ENCODE measurements around the gene MIDN.

The MIDN gene

GRCh38 chr19:1233115-1233667 lies 15.2 kb upstream of the MIDN start:
- no peak for DNase-seq (ENCODE audit: low read depth)

DNA sequence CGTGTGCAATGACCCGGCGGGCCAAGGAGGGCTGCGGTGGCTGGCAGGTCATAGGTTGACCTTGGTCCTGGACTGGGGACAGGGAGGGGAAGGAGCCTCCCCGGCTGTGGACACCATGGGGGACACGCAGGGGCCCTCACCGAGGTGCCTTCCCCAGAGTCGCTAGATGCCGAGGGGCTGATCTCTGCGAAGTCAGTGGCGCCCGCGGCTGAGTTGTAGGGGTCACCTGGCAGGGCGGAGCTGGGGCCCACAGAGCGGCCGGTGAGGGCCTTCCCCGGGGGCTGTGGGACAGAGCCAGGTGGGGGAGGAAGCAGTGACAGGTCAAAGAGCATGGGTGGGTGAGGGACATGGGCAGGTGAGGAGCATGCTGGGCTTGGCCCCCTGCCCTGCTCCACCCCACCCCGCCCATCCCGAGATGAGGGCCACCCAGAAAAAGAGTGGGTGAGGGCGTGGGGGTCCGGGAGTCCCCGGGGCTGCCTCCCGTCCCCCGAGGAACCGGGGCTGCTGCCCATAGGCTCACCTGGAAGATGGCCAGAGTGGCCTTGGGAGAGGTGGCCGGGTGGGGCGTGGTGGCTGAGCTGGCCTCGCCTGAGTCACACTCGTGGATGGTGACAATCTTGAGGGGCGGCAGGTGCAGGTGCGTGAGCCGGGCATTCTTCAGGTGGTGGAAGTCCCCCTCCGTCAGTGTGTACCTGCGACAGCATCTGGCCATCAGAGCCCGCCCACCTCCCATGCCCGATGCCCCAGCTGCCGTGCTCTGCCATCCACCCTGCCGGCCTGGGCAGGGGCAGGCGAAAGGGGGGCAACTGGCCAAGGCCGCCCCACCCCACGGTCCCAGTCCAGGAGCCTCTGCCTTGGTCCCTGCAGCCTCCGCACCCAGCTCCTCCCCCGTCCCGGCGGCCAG lies 14.1 kb upstream of the MIDN start:
- no peak for DNase-seq (ENCODE audit: low read depth)

GRCh38 chr19:1234955-1235380 lies 13.4 kb upstream of the MIDN start:
- DNase-seq (ENCODE audit: low read depth), result no peak

DNA sequence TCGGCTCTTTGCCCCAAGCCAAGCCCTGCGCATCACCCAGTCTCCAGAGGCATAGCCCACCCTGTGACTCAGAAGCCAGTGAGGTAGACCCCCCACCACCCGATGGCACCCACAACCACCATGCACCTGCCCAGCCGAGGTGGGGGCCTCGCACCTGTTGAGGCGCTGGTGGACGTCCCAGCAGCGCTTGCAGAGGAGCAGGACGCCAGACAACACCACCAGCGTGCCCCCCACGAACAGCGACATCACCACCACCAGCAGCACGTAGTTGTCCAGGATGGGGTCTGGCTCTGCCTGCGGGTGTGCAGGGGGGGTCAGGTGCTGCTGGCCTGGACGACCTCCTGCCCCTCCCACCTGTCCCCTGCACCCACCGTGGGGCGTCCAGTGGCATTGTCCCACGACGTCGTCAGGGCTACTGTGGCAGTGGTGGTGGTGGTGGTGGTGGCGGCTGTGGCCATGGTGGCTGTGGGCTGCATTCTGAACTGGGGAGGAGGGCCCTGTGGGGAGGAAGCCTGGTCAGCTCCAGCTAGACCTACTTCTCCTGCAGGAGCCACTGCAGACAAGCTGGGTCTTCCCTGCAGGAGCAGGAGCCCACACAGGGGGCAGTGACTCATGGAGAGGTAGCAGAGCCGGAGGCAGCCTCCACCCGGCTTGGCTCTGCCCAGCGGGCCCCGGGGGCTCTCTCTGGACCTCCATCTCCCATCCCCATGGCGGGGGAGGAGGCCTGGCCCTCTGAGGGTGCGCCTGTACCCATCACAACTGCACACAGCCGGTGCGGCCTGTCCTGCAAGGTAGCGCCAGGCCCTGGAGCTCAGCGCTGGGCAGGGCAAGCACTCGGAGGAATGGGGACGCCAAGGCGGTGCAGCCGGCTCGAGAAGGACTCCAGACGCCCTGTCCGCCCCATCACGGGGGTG lies 12.5 kb upstream of the MIDN start:
- DNase-seq (ENCODE audit: low read depth), result no peak

GRCh38 chr19:1236576-1236975 lies 11.8 kb upstream of the MIDN start:
- DNase-seq (ENCODE audit: low read depth), result no peak

GRCh38 chr19:1237027-1237659 lies 11.2 kb upstream of the MIDN start:
- no peak for DNase-seq (ENCODE audit: low read depth)

GRCh38 chr19:1237754-1238368 lies 10.5 kb upstream of the MIDN start, which contains the start of gene CBARP:
CBARP (minus strand) TSS chr19:1238005; CDS start chr19:1236100, 1,905 bp downstream.
- no peak for DNase-seq (ENCODE audit: low read depth)

DNA sequence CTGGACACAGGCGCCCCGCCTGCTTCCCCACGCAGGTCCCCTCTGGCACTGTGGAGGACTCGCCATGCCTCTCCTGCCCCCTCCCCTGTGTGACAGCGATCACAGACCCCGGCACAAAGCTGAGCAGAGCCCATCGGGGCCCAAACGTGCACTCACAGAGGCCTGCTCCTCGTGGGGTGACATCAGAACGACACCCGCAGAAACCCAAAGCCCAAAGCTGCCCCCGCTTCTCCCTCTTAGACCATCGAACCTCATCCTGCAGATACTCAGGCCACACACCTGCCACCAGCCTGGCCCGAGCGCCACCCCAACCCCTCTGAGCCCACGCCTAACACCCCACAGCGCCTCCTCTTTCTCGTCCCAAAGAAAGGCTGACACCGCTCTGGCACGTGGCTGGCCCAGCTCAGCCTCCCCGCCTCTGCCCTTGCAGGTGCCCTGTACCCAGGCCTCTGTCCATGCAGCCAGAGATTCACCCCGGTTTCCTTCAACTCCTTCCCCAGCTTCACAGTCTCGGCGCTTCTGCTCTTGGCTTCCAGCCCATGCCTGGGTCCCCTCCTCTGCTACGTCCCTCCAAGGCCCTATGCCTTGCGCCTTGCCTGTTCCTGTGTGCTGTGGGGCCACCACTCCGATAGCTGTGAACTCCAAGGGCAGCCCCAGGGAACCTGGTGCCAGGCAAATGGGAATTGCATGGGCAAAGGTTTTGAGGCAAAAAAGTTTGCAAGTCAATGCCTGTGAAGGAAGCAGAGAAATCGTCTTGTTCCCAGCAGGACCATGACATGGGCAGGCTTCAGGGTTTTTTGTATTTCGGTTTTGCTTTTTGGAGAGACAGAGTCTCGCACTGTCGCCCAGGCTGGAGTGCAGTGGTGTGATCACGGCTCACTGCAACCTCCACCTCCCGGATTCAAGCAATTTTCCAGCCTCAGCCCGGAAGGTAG lies 9.7 kb upstream of the MIDN start:
- DNase-seq (ENCODE audit: low read depth), result no peak

DNA sequence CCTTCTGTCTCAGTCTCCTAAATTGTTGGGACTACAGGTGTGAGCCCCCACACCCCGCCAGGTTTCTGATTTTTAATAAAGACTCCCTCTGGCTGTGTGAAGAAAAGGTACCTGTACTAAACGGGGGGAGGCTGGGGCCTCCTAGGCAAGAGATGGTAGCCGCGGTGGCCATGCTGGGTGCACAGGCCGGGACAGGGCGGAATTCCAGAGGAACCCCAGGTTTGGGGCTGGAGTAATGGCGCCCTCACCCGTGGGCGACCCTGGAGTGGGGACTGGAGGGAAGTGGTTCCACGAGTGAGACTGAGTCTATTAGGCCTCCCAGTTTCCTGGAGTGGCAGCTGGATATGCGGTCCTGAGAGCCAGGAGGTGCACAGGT lies 9.0 kb upstream of the MIDN start:
- DNase-seq (ENCODE audit: low read depth), result no peak

DNA sequence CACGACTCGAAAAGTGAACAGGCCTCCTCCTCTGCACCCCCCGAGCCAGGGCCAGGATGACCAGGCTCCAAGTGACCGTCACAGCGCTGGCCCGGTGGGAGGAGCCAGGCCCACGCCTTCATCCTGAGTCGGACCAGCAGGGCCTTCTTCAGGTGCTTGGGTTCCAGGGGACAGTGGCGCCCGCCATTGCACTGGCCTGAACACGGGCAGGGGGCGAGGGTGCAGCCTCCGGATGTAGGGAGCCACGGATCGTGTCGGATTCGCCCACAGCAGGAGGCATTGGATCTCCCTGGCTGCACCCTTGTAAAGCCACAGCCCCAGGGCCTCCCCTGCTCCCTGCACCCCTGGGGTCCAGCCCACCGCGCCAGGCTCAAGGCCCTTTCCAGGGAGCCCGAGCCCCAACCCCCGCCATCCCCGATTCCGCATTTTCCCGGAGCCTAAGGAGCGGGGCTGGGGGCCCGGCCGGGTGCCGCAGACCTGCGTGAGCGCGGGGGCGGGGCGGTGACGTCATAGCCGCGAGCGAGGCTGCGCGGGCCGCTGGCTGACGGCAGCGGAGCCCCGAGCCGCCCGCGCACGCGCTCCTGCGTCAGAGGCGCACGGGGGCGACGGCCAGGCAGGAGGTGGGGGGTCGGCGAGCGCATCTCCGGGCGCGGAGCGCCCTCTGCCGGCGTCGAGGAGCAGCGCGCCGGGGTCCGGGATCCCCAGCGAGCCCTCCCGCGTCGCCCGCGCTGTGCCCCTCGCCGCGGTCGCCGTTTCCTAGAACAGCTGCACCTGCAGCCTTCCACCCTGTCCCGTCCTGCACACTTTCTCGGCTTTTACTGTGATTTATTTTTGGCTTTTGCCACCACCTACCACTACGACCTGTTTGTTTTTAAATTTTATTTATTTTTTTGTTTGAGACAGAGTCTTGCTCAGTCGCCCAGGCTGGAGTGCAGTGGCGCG lies 8.3 kb upstream of the MIDN start:
- DNase-seq (ENCODE audit: low read depth), result no peak

DNA sequence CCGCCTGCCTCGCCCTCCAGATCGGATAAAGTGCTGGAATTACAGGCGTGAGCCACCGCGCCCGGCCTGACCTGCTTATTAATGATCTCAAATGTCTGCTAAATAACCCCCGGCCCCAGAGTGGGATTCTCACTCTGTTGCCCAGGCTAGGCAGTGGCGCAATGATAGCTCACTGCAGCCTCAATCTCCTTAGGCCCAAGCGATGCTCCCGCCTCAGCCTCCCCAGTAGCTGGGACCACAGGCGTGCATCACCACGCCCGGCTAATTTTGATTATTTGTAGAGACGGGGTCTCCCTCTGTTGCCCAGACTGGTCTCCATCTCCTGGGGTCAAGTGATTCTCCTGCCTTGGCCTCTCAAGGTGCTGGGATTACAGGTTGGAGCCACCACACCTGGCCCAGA lies 7.5 kb upstream of the MIDN start:
- DNase-seq (ENCODE audit: low read depth), result no peak

- no peak for DNase-seq (ENCODE audit: low read depth)
These were observed 6.8 kb upstream of the MIDN start, which contains the start of gene ATP5F1D for GRCh38 chr19:1241417-1242095. ATP5F1D (plus strand) TSS chr19:1241751; CDS start chr19:1241851, 100 bp downstream.

DNA sequence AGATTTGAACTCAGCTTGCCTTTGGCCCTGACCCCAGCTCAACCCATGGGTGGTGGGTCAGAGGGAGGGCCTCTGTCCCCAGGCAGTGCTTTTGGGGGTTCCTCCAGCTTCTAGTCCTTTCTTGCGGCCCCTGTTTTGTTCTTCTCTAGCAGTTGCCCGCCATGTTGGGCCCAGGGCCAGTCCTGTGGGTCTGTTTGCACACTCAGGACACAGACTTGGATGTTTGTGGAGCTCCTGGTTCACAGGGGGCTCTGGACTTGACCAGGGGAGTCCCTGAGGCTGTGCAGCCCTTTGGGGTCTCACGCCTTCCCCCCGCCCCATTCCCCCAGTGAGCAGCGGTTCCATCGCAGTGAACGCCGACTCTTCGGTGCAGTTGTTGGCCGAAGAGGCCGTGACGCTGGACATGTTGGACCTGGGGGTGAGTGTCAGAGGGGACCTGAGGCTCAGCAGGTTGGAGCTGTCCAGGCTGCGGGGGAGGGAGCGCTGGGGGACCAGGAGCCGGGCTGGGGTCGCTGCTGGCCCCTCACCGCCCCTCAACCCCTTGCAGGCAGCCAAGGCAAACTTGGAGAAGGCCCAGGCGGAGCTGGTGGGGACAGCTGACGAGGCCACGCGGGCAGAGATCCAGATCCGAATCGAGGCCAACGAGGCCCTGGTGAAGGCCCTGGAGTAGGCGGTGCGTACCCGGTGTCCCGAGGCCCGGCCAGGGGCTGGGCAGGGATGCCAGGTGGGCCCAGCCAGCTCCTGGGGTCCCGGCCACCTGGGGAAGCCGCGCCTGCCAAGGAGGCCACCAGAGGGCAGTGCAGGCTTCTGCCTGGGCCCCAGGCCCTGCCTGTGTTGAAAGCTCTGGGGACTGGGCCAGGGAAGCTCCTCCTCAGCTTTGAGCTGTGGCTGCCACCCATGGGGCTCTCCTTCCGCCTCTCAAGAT lies 4.4 kb upstream of the MIDN start:
- no peak for DNase-seq (ENCODE audit: low read depth)

- DNase-seq (ENCODE audit: low read depth), result no peak
These were observed 3.5 kb upstream of the MIDN start for GRCh38 chr19:1244693-1245451.

GRCh38 chr19:1245494-1246264 lies 2.7 kb upstream of the MIDN start:
- no peak for DNase-seq (ENCODE audit: low read depth)

Measured in HS-27A (cell line).